LoVo (cell line): ENCODE results near the gene NDUFS2.
"Not testable (repeated sequence)": the region's sequence is repeated elsewhere in the genome, so short reads cannot be mapped to it uniquely, and the experiment has no call there.

Source experiments
- DNase-seq: peaks from one replicate; pipeline ENCODE4 v3.0.0-alpha.2; 2016; ENCODE audit warnings: low spot score

Gene NDUFS2

DNA sequence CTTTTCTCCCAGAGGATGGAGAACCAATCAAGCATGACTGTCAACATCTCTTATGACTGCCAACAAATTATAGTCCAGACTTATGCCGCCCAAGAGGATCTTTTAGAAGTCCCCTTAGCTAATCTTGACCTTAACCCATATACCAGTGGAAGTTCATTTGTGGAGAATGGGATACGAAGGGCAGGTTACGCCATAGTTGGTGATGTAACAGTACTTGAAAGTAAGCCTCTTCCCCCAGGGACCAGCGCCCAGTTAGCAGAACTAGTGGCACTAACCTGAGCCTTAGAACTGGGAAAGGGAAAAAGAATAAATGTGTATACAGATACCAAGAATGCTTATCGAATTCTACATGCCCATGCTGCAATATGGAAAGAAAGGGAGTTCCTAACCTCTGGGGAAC lies 53.1 kb downstream of the NDUFS2 start:
- not testable (repeated sequence) for DNase-seq

GRCh38 chr1:161255955-161256520 lies 53.9 kb downstream of the NDUFS2 start:
- not testable (repeated sequence) for DNase-seq

DNA sequence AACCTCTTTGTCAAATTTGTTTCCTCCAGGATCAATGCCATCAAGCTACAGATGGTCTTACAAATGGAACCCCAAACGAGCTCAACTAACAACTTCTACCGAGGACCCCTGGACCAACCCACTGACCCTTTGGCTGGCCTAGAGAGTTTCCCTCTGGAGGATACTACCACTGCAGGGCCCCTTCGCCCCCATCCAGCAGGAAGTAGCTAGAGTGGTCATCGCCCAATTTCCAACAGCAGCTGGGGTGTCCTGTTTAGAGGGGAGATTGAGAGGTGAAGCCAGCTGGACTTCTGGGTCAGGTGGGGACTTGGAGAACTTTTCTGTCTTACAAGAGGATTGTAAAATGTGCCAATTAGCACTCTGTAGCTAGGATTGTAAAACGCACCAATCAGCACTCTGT lies 54.9 kb downstream of the NDUFS2 start:
- not testable (repeated sequence) for DNase-seq

- DNase-seq = no peak
Observed at GRCh38 chr1:161258439-161259344, 56.5 kb downstream of the NDUFS2 start, which contains the start of gene PCP4L1. PCP4L1 (plus strand) TSS chr1:161258745; CDS start chr1:161258975, 230 bp downstream.

DNA sequence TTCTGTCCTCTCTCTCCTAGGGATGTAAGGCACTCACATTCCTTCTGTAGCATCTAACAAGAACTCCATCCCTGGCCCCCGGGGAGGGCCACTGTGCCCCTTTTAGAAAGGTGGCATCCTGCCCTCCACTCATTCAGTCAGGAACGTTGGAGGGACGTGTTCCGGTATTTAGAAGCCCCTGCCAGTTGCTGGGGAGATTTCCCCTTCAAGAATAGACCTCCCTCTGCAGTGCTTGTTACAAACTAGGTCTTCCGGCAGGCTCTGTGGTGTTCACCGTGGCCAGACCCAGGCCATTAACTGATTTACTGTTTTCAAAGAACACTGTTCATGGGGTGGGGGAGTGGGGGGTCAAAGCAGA lies 57.2 kb downstream of the NDUFS2 start:
- DNase-seq = no peak

DNA sequence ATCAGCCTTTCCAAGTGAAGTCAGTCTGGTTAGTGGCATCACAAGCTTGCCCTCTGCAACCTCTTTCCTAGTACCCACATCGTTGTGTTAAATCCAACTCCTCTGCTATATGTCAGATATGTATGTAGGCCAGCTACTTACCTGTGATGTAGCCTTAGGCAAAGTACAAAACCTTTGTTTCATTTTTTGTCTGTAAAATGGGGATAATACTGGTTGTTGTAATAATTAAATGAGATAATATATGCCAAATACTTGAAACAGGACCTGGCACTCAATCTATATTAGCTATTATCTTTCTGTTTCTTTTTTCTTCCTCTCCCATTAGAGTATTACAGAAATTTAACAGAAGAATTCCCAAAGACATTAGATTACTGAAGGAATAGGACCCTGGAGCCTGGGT lies 57.6 kb downstream of the NDUFS2 start:
- no peak for DNase-seq

GRCh38 chr1:161260376-161261260 lies 58.5 kb downstream of the NDUFS2 start:
- DNase-seq = no peak

DNA sequence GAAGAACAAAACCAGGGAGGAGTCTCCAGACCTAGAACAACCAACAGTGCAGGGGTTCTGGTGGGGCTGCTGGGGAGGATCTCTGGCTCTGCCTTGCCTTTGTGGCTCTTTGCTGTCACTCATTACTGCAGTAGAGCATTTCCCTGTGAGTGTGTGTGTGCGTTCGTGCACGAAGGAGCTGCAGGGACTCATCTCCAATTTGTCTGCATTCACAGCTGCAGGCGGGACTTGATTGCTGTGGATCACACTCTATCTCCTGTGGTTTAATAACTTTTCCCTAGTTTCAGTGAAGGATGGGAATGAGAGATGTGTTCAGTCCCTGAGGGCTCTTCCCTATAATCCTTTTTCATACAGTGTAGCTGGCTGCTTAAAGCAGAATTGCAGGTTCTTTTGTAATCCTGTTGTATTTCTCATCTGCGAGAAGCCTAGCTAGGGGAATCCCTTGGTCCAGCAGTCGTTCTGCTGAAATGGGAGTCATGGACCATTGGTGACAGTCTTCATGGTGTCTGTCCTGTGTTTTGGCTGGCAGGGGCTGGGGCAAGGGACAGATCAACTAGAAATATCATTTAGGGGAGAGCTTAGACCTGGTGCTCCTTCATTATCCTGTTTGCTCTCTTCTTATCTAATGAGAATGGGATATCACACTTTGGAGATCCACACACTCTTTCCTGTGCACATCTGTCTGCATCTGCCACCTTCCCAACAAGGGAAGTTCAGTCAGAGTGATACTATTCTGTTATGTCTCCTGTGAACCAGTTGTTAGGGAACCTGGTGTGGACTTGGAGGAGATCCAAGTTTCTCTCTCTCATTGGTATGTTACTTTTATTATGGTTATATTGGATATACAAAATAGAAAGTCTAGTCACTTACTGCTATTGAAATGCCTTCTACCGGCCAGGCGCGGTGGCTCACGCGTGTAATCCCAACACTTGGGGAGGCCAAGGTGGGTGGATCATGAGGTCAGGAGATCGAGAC lies 59.4 kb downstream of the NDUFS2 start:
- no peak for DNase-seq
